Fibroblast of skin of scalp (primary cell): Measurements from ENCODE around the gene BST1.

ENCODE experiments used
- DNase-seq: peaks from one replicate; pipeline ENCODE4 v3.0.0-alpha.2; 2013

Gene BST1

DNA sequence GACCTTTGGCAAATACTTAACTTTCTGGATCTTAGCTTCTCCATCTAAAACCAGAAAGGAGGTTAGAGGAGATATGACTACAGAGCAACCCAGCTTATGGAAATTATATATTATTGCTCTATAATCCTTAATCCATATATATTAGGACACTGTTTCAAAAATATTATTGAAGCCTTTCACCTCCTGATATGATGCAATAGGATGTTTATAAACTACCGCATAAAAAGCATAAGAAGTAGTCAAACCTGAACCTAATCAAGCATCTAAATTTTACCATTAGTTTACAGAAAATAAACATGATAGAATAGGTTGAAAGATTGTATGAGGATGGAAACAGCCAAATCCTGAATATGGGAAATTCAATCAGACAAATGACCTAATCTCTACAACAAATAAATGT is 26.8 kb upstream of the BST1 start:
- DNase-seq = no peak

DNA sequence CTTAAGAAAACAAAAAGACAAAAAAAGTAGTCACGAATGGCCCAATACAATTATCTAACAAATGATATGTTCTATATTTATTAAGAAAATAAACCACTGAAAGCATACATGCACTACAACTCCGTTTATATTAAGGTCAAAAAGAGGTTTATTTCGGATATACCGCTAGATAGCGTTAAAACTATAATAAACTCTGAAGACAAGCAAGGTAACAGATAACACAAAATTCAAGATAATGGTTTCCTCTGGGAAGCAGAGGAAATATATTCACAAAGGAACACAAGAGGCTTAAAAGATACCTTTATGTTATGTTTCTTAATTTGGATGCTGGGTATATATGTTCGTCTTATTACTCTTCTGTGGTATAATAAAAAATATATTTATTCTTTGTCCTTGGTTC is 26.0 kb upstream of the BST1 start:
- DNase-seq = no peak

DNA sequence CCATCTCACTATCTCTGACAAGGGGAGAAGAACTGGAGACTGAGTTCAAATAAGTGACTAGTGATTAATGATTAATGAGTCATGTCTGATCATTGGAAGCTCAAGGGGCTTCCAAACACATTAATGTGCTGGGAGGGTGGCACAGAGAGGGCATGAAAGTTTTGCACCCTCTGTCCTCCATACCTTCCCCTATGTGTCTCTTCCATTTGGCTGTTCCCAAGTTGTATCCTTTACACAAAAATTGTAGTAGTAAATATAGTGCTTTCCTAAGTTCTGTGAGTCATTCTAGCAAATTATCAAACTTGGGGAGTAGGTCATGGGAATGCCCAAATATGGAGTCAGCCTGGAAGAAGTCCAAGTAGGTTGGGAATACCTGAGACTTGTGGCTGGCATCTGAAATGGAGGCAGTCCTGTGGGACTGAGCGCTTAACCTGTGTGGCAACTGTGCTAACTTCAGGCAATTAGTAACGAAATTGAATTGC is 25.3 kb upstream of the BST1 start:
- DNase-seq = no peak

DNA sequence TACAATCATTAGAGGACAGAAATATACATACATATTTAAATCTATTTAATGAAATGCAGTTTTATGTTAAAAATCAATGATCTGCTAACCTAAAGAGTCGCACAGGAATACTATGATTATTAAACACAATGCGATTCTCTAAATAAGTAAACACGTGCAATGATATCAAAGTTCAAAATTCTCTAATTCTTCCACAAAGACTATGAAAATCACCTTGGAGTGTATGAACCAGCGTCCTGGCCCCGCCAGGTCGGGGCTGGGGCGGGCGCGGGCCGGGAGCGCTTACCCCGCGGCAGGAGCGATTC is 21.8 kb upstream of the BST1 start:
- no peak for DNase-seq

DNA sequence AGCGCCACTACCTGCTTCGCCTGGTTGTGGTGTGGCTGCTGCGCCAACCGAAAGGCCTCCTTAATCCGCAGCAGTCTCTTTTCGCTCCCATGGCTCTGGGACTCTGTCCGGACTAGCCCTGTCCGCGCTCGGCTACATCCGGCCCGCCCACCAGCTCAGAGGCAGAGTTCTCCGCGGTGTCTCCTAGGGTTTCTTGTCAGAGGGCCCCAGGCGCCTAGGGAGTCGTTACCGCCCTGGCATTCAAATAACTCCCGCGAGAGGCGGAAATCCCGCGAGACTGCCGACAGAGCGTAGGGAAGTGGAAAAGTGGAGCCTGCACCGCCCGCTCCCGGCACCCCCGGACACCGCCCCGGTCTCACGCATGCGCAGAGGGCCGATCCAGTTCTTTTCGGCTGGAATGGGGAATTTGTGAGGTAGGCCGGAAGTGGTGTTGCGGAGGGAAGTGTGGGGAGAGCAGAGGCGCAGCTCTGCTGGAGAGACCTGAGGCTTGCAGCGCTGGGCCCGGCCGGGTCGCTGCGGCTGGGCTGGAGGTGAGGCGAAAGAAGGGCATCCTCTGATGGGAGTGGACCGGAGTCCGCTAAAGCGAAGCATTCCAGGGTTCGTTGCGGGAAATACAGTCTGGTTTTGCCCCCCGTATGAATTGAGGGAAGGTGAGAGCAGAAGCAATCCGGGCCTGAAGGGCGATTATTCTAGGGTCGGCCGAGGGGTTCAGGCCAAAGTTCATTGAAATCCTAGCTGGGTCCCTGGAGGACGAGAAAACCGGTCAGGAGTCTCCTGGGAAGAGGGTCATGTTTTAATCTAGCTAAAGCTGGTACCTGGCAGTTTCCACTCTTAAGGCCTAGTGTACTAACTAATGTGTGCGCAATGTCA is 21.3 kb upstream of the BST1 start, which contains the start of gene FAM200B:
Gene FAM200B (plus strand): TSS at position 456 of the 870 bp plus-strand sequence. CDS start 5,151 bp downstream, outside the sequence.
- peak; percentile 99 for DNase-seq

DNA sequence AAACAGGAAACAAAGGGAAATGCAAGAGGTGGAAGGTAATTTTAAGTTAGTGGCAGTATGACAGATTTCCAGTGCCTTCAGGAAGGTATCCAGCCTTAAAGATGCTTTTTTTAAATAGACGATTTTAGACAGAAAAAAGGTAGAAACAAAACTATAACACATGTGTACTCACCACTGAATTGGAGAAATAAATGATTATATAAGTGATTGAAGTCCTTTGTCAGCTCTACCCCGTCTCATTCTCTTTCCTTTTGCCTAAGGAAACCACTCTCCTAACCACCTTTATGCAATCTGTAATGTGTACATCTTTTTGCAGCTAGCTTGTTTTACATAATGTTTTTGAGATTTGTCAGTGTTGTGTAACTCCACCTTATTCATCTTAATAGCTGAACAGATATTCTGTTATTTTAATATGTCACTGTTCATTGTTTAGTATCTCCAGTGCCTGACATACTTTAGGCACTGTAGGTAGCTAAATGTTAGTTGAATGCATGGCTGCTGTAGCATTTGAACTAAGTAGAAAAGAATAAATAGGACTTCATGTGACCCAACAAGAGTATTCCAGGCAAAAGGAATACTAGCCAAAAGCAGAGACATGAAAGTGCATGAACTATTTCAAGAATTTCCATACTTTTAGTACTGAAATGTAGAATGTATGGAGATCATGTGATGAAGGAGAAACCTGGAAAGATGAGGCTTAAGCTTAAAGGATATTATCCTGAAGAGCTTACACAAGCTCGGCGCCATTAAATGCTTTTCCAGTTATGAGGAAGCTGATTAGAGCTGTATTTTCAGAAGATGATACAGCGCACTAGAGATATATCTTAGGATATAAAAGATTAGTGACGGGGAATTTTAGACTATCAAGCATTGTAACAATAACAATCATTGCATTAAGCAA is 20.4 kb upstream of the BST1 start:
- peak; percentile 26 for DNase-seq

DNA sequence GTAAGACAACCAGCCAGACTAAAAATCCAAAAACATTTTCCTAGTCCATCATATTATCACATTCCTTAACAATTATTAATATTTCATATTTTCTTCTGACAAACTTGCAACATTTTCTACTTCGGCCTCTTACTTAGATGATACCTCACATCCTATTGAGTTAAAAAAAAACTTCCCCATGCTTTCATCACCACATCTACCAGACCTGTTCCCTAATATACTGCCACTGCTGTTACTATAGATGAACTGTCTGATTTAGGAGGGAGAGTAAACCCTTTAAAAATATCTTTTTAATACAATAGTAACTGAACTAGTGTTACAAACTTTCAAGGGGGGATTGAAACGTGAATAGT is 19.7 kb upstream of the BST1 start:
- DNase-seq = peak; percentile 27

DNA sequence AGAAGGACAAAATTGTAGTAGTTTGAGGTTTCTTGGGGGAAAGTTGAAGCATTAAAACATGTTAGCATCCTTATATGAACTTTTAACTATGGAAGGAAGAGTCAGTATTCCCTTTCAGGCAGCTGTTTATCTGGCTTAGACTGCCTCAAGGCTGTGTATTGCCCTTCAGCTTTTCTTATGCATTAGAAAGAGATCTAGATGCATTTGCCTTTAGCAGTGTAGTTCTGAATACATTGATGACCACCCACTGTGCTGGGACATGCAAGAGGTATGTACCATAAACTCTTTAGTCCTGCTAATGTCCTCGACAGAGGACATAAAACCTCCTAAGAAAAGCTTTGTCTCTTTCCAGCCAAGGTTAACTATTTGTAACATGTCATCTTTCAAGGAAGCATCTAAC is 18.4 kb upstream of the BST1 start:
- DNase-seq = no peak

DNA sequence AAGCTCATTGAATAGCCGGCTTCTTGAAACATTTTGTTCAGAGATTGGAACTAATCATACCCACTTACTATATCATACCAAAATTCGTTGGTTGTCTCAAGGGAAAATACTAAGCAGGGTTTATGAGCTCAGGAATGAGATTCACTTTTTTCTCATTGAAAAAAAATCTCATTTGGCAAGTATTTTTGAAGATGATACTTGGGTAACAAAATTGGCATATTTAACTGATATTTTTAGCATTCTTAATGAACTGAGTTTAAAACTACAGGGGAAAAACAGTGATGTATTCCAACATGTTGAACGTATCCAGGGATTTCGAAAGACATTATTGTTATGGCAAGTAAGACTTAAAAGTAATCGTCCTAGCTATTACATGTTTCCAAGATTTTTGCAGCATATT is 14.8 kb upstream of the BST1 start:
- peak; percentile 58 for DNase-seq

DNA sequence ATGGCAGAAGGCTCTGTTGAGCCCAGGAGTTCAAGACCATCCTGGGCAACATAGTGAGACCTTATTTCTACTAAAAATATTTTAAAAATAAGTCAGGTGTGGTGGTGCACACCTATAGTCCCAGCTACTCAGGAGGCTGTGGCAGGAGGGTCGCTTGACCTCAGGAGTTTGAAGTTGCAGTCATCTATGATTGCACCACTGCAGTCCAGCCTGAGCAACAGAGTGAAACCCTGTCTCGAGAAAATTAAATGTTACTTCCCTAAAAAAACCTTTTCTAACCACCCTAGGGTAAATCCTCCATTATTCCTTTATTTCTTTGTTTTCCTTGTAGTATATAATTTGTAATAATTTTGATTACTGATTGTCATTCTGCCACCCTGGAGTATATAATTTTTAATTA is 13.3 kb upstream of the BST1 start:
- DNase-seq = no peak

DNA sequence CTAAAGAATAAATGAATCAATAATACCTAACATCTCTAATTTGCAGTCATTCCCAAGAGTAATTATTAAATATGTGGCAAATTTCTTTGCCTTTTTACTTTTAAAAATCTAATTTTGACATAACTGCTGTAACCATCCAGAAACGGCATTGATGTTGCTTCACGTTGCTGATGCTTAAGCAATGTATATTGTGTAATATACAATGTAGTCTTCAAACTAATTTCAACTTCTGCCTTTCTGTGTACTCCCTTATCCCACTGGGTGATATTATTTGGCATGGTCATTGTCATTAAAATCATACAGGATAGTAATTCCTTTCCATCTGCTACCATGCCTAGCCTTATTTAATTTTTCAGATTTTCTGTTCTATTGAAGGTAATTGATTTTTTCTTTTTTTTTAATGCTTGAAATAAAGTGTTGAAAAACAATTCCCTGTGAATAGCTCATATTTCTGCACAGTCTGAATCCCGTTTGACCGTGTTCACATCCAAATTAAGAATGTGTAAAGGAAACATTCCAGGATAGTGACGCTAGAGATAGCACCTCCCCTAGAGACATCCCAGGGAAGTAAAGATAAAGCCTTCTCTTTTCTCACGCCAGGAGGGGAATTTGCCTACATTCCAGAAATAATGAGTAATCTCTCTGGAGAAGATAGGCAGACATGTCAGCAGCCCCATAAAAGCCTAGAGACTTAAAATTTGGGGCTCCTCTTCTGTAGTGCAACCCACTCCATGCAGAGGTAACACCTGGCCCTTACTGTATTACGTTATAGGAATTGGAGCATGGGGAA is 12.7 kb upstream of the BST1 start:
- peak; percentile 98 for DNase-seq

DNA sequence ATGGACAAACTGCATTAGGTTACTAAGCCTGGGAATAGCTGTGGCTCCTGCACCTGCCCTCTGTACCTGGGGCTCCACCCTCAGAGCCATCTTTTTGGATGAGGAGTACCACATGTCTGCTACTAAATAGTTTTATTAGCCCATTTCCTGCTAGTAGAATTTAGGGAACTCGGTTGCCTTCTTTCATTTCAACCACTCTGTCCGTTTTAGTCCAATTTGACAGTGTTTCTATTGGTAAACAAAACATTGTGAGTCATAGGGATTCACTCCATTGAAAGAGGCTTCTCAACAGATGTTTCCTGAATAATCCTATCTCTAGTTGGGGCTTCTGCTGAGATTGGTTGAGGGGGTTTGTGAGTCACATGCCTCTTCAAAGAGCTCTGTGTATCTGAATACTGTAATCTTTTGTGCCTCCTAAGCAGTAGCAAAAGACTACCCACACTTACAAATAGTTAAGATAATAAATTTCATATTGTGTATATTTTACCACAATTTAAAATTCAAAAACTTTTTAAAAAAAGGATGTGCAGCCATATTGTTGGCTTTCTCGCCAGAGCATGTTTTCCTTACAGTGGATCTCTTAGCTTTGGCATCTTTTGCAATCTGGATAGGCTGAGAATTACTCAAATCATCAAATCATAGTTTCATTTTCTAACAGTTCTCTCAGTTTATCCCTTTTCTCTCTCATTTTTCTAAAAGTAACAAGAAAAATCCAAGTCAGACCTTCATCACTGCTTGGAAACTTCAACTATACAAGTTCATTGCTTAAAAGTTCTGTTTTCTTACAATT is 11.3 kb upstream of the BST1 start:
- peak; percentile 74 for DNase-seq

DNA sequence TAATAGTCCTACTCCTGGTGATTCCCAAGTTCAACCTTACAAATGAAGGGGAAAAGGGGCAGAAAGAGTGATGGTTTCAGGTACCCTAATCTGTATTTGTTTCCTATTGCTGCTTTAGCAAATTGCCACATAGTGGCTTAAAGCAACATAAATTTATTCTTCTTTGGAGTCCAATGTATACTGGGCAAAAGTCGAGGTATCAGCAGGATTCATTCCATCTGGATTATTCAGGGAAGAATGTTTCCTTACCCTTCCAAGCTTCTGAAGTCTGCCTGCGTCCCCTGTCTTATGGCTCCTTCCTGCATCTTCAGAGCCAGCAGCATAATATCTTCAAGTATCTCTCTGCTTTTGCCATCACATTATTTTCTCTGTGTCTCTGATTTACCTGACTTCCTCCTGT is 10.3 kb upstream of the BST1 start:
- peak; percentile 58 for DNase-seq

DNA sequence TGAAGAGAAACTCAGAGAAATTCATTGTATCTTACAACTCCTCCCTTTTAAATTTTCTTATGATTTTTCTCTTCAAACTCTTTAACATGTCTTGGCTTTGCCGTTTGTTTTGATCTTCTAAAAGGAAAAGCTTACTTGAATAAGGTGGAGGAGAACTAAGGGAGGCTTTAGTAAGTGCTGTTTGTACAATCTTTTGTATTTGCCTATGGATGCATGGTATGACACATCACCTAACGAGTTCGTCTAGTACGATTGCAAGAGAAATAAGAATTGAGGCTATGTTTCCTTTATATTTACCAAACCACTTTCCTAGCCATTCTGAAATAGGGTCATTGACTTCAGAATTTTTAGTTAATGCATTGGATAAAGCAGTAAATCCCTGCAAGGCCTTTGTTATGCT is 8.4 kb upstream of the BST1 start:
- DNase-seq = no peak

DNA sequence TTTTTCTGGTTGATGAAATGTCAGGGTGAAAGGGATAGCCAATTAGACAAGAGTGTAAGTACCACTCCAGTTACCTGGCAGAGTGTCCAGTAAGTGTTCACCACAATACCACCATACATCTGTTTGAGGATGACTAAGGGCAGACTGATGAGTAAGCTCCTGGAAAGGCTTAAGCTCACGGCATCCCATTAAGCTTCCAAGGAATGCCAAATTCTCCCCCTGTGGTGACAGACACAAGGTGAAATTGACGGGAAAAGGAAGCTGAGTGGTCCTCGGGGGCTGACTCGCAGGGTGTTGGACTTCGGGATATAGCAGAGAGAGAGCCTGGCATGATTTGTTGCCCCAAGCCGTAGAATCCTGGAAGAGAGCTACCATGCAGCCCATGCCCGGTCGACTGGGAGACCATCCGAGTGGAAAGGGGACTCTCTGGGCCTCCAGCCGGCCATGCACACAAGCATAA is 7.6 kb upstream of the BST1 start:
- DNase-seq = peak; percentile 96

DNA sequence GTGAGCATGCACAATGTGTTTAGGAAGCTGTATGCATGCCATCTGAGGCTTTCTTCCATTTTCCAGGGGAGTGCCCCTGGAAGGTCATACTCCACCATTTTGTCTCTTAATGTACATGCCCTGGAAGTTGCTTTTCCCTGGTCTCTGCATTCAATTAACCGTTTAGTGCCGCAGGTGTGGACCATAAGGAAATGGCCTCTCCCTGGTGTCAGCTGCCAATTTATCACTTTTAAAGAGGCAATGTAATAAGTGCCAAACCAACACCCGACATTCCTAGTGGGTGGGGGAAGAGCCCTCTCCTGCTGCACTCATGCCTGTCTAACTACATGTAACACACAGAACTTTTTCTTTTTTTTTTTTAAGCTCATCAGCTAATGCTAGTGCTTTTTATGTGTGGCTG is 7.1 kb upstream of the BST1 start:
- DNase-seq = no peak

DNA sequence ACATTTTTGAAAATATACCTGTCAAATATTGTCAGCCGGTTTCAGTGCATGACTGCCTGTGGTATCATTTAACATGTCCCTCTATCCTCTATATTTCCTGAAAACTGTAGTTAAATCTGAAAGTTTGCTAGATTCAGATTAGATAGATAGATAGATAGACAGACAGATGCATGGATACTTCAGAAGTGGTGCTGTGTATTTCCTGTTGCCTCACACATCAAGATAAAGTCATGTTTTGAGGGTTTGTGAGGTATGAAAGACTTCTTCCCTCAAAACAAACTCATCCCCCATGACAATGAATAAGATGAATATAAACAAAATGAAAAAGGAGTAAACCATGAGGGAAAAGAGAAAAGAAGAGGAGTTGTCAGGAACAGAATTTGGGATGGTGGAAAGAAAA is 6.0 kb upstream of the BST1 start:
- DNase-seq = no peak

DNA sequence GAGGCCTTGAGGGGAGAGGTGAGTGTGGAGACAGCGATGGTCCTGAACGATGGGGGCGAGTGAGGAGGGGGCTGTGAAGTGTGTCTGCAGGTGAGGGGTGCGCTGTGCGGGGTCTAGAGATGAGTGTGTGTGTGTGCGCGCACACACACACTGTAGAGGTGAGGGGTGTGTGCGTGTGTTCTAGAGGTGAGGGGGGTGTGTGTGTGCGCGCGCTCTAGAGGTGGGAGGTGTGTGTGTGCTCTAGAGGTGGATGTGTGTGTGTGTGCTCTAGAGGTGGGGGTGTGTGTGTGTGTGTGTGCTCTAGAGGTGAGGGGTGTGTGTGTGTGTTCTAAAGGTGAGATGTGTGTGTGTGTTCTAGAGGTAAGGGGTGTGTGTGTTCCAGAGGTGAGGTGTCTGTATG is 574 bp downstream of the BST1 start:
- no peak for DNase-seq

DNA sequence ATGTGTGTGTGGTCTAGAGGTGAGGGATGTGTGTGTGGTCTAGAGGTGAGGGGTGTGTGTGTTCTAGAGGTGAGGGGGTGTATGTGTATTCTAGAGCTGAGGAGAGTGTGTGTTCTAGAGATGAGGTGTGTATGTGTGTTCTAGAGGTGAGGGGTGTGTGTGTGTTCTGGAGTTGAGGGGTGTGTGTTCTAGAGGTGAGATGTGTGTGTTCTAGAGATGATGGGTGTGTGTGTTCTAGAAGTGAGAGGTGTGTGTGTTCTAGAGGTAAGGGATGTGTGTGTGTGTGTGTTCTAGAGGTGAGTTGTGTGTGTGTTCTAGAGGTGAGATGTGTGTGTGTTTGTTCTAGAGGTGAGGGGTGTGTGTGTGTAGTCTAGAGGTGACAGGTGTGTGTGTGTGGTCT is 1.3 kb downstream of the BST1 start:
- no peak for DNase-seq

DNA sequence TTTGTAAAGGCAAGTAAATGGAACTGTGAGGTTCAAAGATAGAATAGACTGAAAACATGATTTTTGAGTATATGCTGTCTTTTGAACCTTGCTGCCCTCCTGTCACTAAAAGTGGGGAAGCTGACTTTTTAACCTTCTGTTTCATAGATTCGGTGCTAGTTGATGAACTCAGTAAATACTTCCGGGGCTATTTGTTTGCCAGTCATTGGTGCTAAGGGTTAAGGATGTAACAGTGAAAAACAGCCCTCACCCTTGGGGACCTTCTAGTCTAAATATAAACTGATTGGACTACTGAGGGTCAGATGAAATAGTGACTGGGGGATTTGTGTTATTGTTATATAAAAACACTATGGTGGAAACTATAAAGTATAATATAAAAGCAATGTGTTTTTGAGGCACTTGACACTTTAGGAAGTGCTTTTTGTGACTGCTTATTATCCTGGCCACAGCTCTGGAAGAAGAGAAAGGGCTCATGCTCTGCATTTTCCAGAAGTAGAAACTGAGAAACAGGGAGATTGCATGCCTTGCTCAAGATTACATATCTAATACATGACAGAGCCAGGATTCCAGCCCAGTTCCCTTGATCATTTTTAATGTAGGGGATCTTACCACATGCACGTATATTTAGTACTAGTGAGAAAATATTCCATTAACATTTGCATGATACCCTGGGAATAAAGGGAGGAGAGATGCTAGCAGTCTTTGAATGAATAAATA is 3.9 kb downstream of the BST1 start:
- no peak for DNase-seq

DNA sequence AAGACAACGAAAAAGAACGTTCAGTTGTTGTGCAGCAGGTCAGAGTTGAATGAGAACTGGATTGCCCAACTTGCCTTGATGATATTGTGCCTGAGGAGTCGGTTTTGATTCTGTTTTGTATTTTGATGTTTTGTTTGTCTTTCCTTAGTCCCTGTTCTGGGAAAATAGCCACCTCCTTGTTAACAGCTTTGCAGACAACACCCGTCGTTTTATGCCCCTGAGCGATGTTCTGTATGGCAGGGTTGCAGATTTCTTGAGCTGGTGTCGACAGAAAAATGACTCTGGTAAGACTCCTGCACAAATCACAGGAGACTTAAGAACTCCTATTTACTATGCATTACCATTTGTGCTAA is 4.5 kb downstream of the BST1 start:
- DNase-seq = no peak
